Transverse colon (tissue), 3 donors: ENCODE data around the gene ITGB7.

Experiments
- CTCF ChIP-seq, 5 experiments: fragments of 200-600 bp in 3 of 5; fragments of 450-650 bp in 2 of 5; sonication (generic) in 3 of 5; IDR thresholded peaks; 1 replicate in 2 of 5; 2 replicates in 3 of 5; pipeline ENCODE4 v1.5.1; 2016 to 2017; ENCODE audit warnings: antibody characterized with exemption in 5 of 5, inconsistent platforms in 3 of 5, mild to moderate bottlenecking in 2 of 5, moderate library complexity in 1 of 5
- EP300 ChIP-seq: sonication (generic); formaldehyde crosslinking; IDR thresholded peaks from one replicate; pipeline ENCODE4 v1.6.1; 2017; ENCODE audit warnings: antibody characterized with exemption, low read depth

- TF ChIP-seq CTCF (IDR thresholded peaks at IDR 0.05), result no peak
- no peak for TF ChIP-seq EP300
Measured at GRCh38 chr12:53184828-53185227, 22.2 kb downstream of the ITGB7 start.
